B cell (primary cell): Measurements from ENCODE around the gene PLPP7. TPM values are rescaled to one million over a fixed set of nuclear protein-coding genes. Genes with fewer than 3 reads are reported as not detected.
A peak's percentile ranks its signal among the peaks of the same experiment; 100 is the strongest.

Experiments
- ATAC-seq: fragments of 200-7000 bp; cut with Tn5 transposase; one replicate; pipeline ENCODE4 v1.10.0; 2021; ENCODE audit warnings: low read depth, mild to moderate bottlenecking, moderate number of reproducible peaks, moderate library complexity
- CTCF ChIA-PET: fragments of 350-600 bp; sonication (Branson Sonifier 250); formaldehyde crosslinking; loops from one replicate; lab custom pipeline; 2021; ENCODE audit warnings: antibody characterized with exemption, inconsistent platforms; lab: Charles Lee
- POLR2A ChIA-PET: fragments of 350-600 bp; sonication (Branson Sonifier 250); formaldehyde crosslinking; loops from one replicate; lab custom pipeline; 2021; ENCODE audit warnings: antibody characterized with exemption; lab: Charles Lee
- DNase-seq: peaks from one replicate; pipeline ENCODE4 v3.0.0; 2013
- H2AFZ ChIP-seq: 2 replicates; pipeline ENCODE4 v1.6.1; 2012; ENCODE audit warnings: mild to moderate bottlenecking, low read depth, low read length; ENCODE audit not compliant: insufficient read depth, poor library complexity, severe bottlenecking
- H3K27ac ChIP-seq, 2 donors: 1 replicate in 1 of 2; 2 replicates in 1 of 2; pipeline ENCODE4 v1.5.1; 2012 to 2013; ENCODE audit warnings: low read length in 2 of 2, mild to moderate bottlenecking in 2 of 2, moderate library complexity in 1 of 2
- H3K27me3 ChIP-seq, 4 experiments: fragments of 200-600 bp in 1 of 4; sonication (generic) in 1 of 4; replicated peaks in 1 of 4; 1 replicate in 2 of 4; 2 replicates in 2 of 4; pipeline versions ENCODE4 v1.6.1 to v1.7.0; 2013 to 2016; ENCODE audit warnings: low read length in 3 of 4, mild to moderate bottlenecking in 2 of 4, mixed read lengths in 1 of 4, moderate library complexity in 1 of 4; ENCODE audit not compliant: insufficient read depth in 4 of 4, control insufficient read depth in 3 of 4; ENCODE audit errors: control extremely low read depth in 1 of 4
- H3K36me3 ChIP-seq, 2 experiments: replicated peaks in 1 of 2; 1 replicate in 1 of 2; 2 replicates in 1 of 2; pipeline versions ENCODE4 v1.6.1 to v1.7.1; 2013; ENCODE audit warnings: low read length in 1 of 2; ENCODE audit not compliant: insufficient read depth in 2 of 2, control insufficient read depth in 1 of 2; ENCODE audit errors: control extremely low read depth in 1 of 2, extremely low read depth in 1 of 2
- H3K4me1 ChIP-seq, 2 donors: fragments of 200-600 bp in 1 of 2; sonication (generic) in 1 of 2; 1 replicate in 1 of 2; 2 replicates in 1 of 2; pipeline versions ENCODE4 v1.5.1 to v1.6.1; 2013 to 2017; ENCODE audit warnings: low read length in 2 of 2; ENCODE audit not compliant: control insufficient read depth in 2 of 2, insufficient read depth in 2 of 2
- H3K4me2 ChIP-seq: replicated peaks from 2 replicates; pipeline ENCODE3; 2012; ENCODE audit warnings: mild to moderate bottlenecking, low read depth, low read length; ENCODE audit not compliant: poor library complexity, severe bottlenecking
- H3K4me3 ChIP-seq, 5 experiments: fragments of 200-600 bp in 1 of 5; sonication (generic) in 1 of 5; 1 replicate in 3 of 5; 2 replicates in 2 of 5; pipeline versions ENCODE4 v1.5.1 to v1.7.0; 2011 to 2016; ENCODE audit warnings: low read length in 4 of 5, mild to moderate bottlenecking in 4 of 5, low read depth in 2 of 5, control low read depth in 1 of 5, moderate library complexity in 1 of 5; ENCODE audit not compliant: insufficient read depth in 1 of 5; ENCODE audit errors: control extremely low read depth in 1 of 5, extremely low read depth in 1 of 5
- H3K79me2 ChIP-seq: fragments of 200-600 bp; sonication (generic); one replicate; pipeline ENCODE4 v1.6.0; 2016; ENCODE audit warnings: low read length; ENCODE audit not compliant: control insufficient read depth, insufficient read depth
- H3K9ac ChIP-seq: fragments of 200-600 bp; sonication (generic); 2 replicates; pipeline ENCODE4 v1.6.1; 2017; ENCODE audit warnings: mild to moderate bottlenecking, low read length, moderate library complexity
- H3K9me3 ChIP-seq, 3 donors: one replicate each; pipeline versions ENCODE4 v1.6.1 to v1.7.1; 2013; ENCODE audit warnings: low read length in 2 of 3; ENCODE audit not compliant: control insufficient read depth in 2 of 3, insufficient read depth in 1 of 3; ENCODE audit errors: control extremely low read depth in 1 of 3
- H4K20me1 ChIP-seq: 2 replicates; pipeline ENCODE4 v1.6.0; 2012; ENCODE audit warnings: mild to moderate bottlenecking, low read length; ENCODE audit not compliant: insufficient read depth, control insufficient read depth, poor library complexity, severe bottlenecking
- H3K27ac Mint-ChIP-seq: one replicate; pipeline ENCODE4 v1.8.0; 2021; ENCODE audit warnings: mixed read lengths
- H3K27me3 Mint-ChIP-seq: one replicate; pipeline ENCODE4 v1.8.0; 2021; ENCODE audit warnings: mixed read lengths
- H3K4me1 Mint-ChIP-seq: one replicate; pipeline ENCODE4 v1.8.0; 2021; ENCODE audit warnings: mixed read lengths
- H3K4me3 Mint-ChIP-seq: one replicate; pipeline ENCODE4 v1.8.0; 2021; ENCODE audit warnings: mixed read lengths
- H3K9me3 Mint-ChIP-seq: one replicate; pipeline ENCODE4 v1.8.0; 2022; ENCODE audit warnings: mixed read lengths; ENCODE audit not compliant: insufficient read depth
- EZH2 ChIP-seq: IDR thresholded peaks from 2 replicates; pipeline ENCODE4 v1.6.1; 2012; ENCODE audit warnings: borderline replicate concordance, low read depth, mild to moderate bottlenecking, moderate library complexity, low read length; ENCODE audit not compliant: insufficient read depth, poor library complexity, severe bottlenecking
- WGBS: methylation state at CpG from one replicate; pipeline ENCODE4 v1.1.5; 2013; ENCODE audit warnings: missing lambda C conversion rate; ENCODE audit not compliant: insufficient coverage; 5-methylcytosine and 5-hydroxymethylcytosine counted together
- intact Hi-C: fragments of 100-400 bp; cut with micrococcal nuclease; formaldehyde crosslinking; loops from one replicate; pipeline ENCODE4 v1.10.0; 2022
- polyA plus RNA-seq: library from polyadenylated mRNA; depleted of rRNA; stranded (reverse); fragments of >200 nt; gene quantifications from 2 replicates; pipeline ENCODE4 v1.2.3, GENCODE V29; 2012
- total RNA-seq, 2 donors: library from RNA; stranded (reverse); fragments of 120-200 nt in 1 of 2; gene quantifications; 1 replicate in 1 of 2; 2 replicates in 1 of 2; pipeline versions ENCODE4 v1.2.3 to v1.2.4, GENCODE V29; 2013 to 2022
- TF ChIP-seq, protein P1 (sequence below): fragments of 200-600 bp; IDR thresholded peaks from one replicate; pipeline ENCODE4 v1.8.0; 2022; ENCODE audit warnings: antibody characterized with exemption, mild to moderate bottlenecking

PLPP7 gene
- total and polyA plus RNA-seq, 2 donors (not counting 1 experiment from before 2014, with no cell fraction given): 0.57 to 2.0 TPM

- intact Hi-C loops: loop anchor here (1.0 to 10.0 kb wide), 5 partner anchors 8 to 964 kb away; partner anchors contain the start of gene NUP214
These were observed 10.8 kb upstream of the PLPP7 start for GRCh38 chr9:131278702-131279111.

More at GRCh38 chr9:131278702-131279111, 10.8 kb upstream of the PLPP7 start:
- Histone ChIP-seq H3K27ac (peak overlapping the region; percentile 28 to 71), H3K4me2 (peak overlapping the region; percentile 77), H3K9me3 (no peaks in the 10 kb centered on the region), H3K9ac (no peak overlapping the region), H3K36me3 (no peaks in the 10 kb centered on the region), H4K20me1 (peaks cover 8% of the 10 kb centered on the region), H3K4me1 (peaks cover 27 to 30% of the 10 kb centered on the region in 2 donors), H2AFZ (peak overlapping the region; percentile 71), H3K4me3 (no peak overlapping the region), H3K79me2 (peaks cover 27% of the 10 kb centered on the region), H3K27me3 (peaks cover 0 to 17% (median 5%) of the 10 kb centered on the region in 4 experiments)
- H3K4me3 Mint-ChIP-seq: peak overlapping the region; percentile 85
- ChIA-PET CTCF (interaction anchor here (0.7 to 3.0 kb wide), 5 partner anchors 23 to 101 kb away, joined by 3 to 15 read pairs (median 3); no protein-coding TSS in a partner anchor), POLR2A (interaction anchor here (1.0 kb wide), 2 partner anchors 26 to 41 kb away, joined by 4 to 7 read pairs; no protein-coding TSS in a partner anchor)
- peaks cover 36% of the 10 kb centered on the region for H3K4me1 Mint-ChIP-seq
- 31% methylated on average over 7 of the region's 10 CpGs for WGBS
- DNase-seq (peak; percentile 59), ATAC-seq (no peak)
- peak overlapping the region; percentile 87 for H3K27ac Mint-ChIP-seq
- peaks cover 10% of the 10 kb centered on the region for H3K27me3 Mint-ChIP-seq
- no peaks in the 10 kb centered on the region for H3K9me3 Mint-ChIP-seq
- TF ChIP-seq EZH2: no peak
- TF ChIP-seq, protein P1, sequence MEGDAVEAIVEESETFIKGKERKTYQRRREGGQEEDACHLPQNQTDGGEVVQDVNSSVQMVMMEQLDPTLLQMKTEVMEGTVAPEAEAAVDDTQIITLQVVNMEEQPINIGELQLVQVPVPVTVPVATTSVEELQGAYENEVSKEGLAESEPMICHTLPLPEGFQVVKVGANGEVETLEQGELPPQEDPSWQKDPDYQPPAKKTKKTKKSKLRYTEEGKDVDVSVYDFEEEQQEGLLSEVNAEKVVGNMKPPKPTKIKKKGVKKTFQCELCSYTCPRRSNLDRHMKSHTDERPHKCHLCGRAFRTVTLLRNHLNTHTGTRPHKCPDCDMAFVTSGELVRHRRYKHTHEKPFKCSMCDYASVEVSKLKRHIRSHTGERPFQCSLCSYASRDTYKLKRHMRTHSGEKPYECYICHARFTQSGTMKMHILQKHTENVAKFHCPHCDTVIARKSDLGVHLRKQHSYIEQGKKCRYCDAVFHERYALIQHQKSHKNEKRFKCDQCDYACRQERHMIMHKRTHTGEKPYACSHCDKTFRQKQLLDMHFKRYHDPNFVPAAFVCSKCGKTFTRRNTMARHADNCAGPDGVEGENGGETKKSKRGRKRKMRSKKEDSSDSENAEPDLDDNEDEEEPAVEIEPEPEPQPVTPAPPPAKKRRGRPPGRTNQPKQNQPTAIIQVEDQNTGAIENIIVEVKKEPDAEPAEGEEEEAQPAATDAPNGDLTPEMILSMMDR: no peak
